Right ventricle myocardium superior (tissue), 1 donor: Measurements from ENCODE around the gene SNAP23. TPM values are rescaled to one million over a fixed set of nuclear protein-coding genes. Genes with fewer than 3 reads are reported as not detected.
"Not testable (repeated sequence)": the region's sequence is repeated elsewhere in the genome, so short reads cannot be mapped to it uniquely, and the experiment has no call there.

Experiments
- ATAC-seq: fragments of 200-7000 bp; cut with Tn5 transposase; one replicate; pipeline ENCODE4 v1.9.1; 2020; ENCODE audit warnings: mild to moderate bottlenecking; ENCODE audit not compliant: poor library complexity
- DNase-seq: peaks from one replicate; pipeline ENCODE4 v3.0.0-alpha.2; 2020
- intact Hi-C: fragments of 100-400 bp; cut with DNase I; formaldehyde crosslinking; loops from one replicate; pipeline ENCODE4 v1.11.2; 2022
- total RNA-seq: library from RNA; stranded (reverse); fragmentation: NEBNext Ultra II Directional; extraction: Animal tissue kit (Norgen Biotek cat#: 25700); gene quantifications from one replicate; pipeline ENCODE4 v1.2.1, GENCODE V29; 2021
- donor health status: DM: no; HTN: yes; CAD: no; lungs with severe emphysema.

SNAP23 gene
- total RNA-seq, 1 donor from 2014 or later: 21.2 TPM

DNA sequence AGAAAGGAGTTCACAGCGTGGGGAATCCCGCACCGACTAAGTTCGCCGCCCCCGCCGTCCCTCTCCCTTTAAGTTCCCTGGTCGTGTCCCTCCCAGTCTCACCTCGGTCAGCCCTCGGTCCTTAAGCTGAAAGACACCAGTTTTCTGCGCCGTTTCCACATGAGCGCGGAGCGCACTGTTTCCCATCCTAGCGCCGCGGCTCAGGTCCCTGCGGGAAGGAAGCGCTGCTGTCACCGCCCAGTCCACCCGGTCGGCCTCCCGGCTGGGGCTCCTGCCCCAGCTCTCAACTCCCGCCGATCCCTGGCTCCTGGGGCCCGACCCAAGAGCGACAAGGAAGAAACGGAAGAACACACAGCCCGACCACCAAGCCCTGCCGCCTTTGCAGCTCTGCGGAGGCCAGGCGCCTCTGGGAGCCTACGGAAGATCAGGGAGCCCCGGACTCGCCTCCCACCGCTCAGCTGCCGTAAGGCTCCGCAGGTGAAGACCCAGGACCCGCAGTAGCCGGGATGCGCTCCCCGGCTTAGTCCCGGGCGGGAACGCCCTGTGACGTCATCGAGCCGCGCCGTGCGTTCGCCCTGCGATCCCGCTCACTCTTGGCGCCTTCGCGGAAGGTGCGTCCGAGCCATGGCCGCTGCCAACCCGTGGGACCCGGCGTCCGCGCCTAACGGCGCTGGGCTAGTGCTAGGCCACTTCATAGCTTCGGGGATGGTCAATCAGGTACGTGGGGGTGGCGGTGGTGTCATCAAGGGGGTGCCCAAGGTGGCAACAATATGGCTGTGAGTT, 53.0 kb downstream of the SNAP23 start, which contains the start of the genes HAUS2 and LRRC57:
Gene HAUS2 (plus strand): TSS at position 590 of the 783 bp plus-strand sequence. CDS start 35 bp downstream, at position 625.
Gene LRRC57 (minus strand): TSS at position 545 of the 783 bp plus-strand sequence. CDS start 359 bp downstream, at position 186.
- peak; percentile 97 for ATAC-seq
- intact Hi-C loops: loop anchor here (10.0 kb wide), 1 partner anchor 96 kb away; no protein-coding TSS in a partner anchor
- peak; percentile 93 for DNase-seq

GRCh38 chr15:42549032-42549491, 53.6 kb downstream of the SNAP23 start:
- intact Hi-C loops: loop anchor here (10.0 kb wide), 1 partner anchor 96 kb away; no protein-coding TSS in a partner anchor
- ATAC-seq (peak; percentile 45), DNase-seq (no peak)

- intact Hi-C loops: loop anchor here (10.0 kb wide), 1 partner anchor 95 kb away; no protein-coding TSS in a partner anchor
- ATAC-seq: no peak
- no peak for DNase-seq
Observed at GRCh38 chr15:42549741-42550392, 54.4 kb downstream of the SNAP23 start.

DNA sequence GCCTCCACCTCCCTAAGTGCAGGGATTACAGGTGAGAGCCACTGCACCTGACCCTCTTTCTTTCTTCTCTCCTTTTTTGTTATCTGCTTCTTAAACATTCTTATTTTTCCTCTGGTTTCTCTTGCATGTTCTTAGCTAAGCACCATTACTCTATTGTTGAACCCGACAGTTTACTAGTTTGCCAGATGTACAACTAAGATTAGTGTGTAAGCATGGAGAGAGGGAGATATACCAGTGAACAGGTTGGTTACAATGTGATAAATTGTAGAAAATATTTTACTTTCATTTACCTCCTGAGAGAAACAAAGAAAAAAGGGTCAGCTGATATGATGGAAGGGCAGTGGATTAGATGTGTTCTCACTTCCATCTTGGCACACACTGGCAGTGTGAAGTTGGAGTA, 58.1 kb downstream of the SNAP23 start:
- ATAC-seq (no peak), DNase-seq (no peak)
- intact Hi-C loops: no loop called here

DNA sequence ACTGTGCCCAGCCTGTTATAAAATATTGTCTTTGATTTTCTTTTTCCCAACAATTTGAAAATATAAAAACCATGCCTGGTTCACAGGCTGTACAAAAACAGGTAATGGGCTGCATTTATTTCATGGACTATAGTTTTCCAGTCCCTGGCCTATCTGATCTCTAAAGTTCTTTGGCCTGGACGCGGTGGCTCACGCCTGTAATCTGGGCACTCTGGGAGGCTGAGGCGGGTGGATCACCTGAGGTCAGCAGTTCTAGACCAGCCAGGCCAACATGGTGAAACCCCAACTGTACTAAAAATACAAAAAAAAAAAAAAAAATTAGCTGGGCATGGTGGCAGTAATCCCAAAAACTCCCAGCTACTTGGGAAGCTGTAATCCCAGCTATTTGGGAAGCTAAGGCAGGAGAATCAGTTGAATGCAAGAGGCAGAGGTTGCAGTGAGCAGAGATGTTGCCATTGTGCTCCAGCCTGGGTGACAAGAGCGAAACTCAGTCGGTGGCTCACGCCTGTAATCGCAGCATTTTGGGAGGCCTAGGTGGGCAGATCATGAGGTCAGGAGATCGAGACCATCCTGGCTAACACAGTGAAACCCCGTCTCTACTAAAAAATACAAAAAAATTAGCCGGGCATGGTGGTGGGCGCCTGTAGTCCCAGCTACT, 61.2 kb downstream of the SNAP23 start:
- intact Hi-C loops: not testable (repeated sequence)

GRCh38 chr15:42558739-42559138, 63.3 kb downstream of the SNAP23 start:
- no peak for ATAC-seq

More for the DNA sequence above, 61.2 kb downstream of the SNAP23 start:
- peak; percentile 40 for ATAC-seq
- not testable (repeated sequence) for DNase-seq

DNA sequence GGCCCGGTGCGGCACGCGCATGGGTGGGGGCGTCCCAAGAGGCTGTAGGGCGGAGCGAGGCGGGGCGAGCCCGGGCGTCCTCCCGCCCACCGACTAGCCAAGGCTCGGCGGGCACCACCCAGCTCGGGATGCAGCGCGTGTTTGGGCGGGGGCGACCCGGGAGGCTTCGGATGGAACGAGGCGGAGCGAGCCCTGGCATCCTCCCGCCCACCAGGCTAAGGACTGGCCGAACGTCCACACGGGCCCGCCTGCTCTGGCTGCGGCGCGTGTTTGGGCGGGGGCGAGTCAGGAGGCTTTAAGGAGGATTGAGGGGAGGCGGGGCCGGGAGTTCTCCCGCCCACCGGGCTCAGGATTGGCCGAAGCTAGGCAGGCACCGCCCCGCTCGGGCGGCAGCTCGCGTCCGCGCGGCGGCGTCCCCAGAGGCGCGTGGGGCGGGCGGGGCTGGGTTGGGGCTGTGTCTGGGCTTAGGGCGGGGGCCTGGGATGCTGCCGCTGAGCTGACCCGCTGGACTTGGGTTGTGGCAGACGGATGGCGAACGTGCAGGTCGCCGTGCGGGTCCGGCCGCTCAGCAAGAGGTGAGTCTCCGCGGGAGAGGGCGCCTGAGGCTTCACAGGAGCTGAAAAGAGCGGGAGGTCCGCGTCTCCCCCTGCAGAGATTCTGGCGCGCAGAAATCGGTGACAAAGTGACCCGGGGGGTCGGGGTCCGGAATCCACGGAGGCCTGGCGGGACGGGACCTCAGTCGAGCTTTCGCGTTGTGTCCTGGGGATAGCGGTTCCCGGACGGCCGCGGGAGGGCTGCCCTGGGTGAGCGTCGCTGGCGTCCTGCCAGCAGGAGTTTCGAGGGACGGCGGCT, 80.0 kb downstream of the SNAP23 start, which contains the start of gene STARD9:
Gene STARD9 (plus strand): TSS at position 419 of the 852 bp plus-strand sequence. CDS start 110 bp downstream, at position 529.
- intact Hi-C loops: no loop called here
- ATAC-seq (peak; percentile 97), DNase-seq (peak; percentile 99)

More at GRCh38 chr15:42558739-42559138, 63.3 kb downstream of the SNAP23 start:
- intact Hi-C loops: no loop called here
- DNase-seq: no peak

DNA sequence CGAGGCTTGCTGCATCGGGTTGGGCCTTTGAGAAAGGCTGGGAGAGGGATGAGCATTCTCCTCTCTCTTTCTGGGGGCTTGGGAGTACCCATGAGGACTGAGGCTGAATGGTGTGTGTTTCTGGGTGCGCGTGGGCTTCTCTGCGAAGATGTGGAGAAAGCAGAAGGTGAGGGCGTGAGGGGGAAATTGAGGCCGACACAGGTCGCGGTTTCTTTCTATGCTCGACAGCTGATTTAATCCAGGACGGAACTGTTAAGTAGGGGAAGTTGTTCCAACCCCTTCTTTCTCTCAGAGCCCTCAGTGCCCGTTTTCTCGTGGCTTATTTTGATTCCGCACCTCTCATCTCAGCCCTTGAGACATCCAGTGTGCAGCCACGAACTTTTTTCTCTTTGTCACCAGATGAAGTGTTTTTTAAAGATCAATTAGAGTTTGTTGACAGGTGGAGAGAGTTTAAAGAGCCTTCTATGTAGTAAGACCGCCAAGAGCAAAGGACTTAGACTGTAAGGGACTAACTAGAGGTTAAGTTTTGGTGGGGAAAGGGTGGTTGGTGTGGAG, 80.7 kb downstream of the SNAP23 start:
- ATAC-seq (no peak), DNase-seq (no peak)
- intact Hi-C loops: no loop called here

DNA sequence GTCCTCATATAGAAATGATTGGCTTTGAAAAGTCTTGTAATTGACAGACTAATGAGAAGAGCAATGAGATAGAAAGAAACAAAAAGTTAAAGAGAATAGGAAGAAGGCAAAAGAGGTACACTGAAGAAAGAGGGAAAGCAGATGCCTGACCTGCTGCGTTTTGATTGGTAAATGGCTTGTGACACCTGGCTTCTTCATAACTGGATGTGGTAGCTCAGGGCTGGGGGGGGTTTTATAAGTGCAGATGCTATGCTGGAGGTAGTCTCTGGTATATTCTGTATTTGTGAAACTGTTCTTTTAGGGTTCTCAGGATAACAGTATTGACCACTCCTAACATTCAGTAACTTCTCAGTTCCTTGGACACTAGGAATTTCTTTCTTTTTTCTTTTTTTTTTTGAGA, 81.3 kb downstream of the SNAP23 start:
- intact Hi-C loops: no loop called here
- DNase-seq (no peak), ATAC-seq (no peak)

- intact Hi-C loops: no loop called here
Observed at GRCh38 chr15:42577514-42578031, 82.1 kb downstream of the SNAP23 start.

GRCh38 chr15:42578984-42579537, 83.6 kb downstream of the SNAP23 start:
- DNase-seq (no peak), ATAC-seq (no peak)
- intact Hi-C loops: no loop called here

More at GRCh38 chr15:42577514-42578031, 82.1 kb downstream of the SNAP23 start:
- DNase-seq (no peak), ATAC-seq (no peak)

DNA sequence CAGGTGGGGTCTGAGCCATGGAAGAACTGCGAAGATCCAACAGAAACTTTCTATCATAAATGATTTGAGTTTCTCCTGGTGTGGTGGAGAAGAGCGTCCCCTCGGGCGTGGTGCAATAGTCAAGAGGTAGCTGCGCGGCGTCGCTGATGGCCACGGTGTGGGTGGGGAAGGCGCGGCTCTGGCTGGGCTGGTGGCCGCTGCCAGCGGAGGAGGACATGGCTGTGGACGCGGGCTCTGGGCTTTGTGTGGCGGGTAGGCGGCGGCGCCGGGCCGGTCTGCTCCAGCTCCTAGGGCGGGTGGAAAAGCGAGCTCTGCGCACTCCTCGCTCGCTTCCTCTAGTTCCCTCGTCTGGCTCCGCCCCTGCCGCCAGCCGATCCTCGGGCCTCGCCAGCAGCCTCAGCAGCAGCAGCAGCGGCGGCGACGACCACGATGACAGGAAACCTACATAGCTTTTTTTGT, 85.9 kb downstream of the SNAP23 start:
- intact Hi-C loops: no loop called here
- DNase-seq (peak; percentile 94), ATAC-seq (peak; percentile 94)

Other genes starting within 250 kb of the SNAP23 start
- 15.0 TPM for gene GANC, start 222.4 kb upstream of the SNAP23 start, total RNA-seq
- 17.3 TPM for gene TMEM87A, start 222.2 kb upstream of the SNAP23 start, total RNA-seq
- gene CAPN3, start 136.1 kb upstream of the SNAP23 start, total RNA-seq: 2.6 TPM
- 479 TPM for gene ZNF106, start 4.5 kb upstream of the SNAP23 start, total RNA-seq
- gene LRRC57, start 53.2 kb downstream of the SNAP23 start, total RNA-seq: 11.9 TPM
- gene HAUS2, start 53.2 kb downstream of the SNAP23 start, total RNA-seq: 9.1 TPM
- 5.4 TPM for gene STARD9, start 80.0 kb downstream of the SNAP23 start, total RNA-seq
- 6.3 TPM for gene CDAN1, start 241.5 kb downstream of the SNAP23 start, total RNA-seq